DND-41 (cell line): ENCODE results near the gene ISG20L2.

ENCODE experiments used
- ATAC-seq: fragments of 200-7000 bp; cut with Tn5 transposase; 3 replicates; pipeline ENCODE4 v1.9.1; 2021; ENCODE audit warnings: low read depth; ENCODE audit not compliant: insufficient read depth
- DNase-seq: peaks from one replicate; pipeline ENCODE4 v3.0.0-alpha.2; 2020
- H2AFZ ChIP-seq: 2 replicates; pipeline ENCODE4 v1.6.0; 2012; ENCODE audit warnings: low read depth, low read length
- H3K27ac ChIP-seq: 2 replicates; pipeline ENCODE4 v1.5.1; 2012; ENCODE audit warnings: low read length, inconsistent platforms
- H3K27me3 ChIP-seq: fragments of 200-600 bp; sonication (generic); 2 replicates; pipeline ENCODE4 v1.6.0; 2012; ENCODE audit warnings: low read length, mild to moderate bottlenecking, inconsistent platforms; ENCODE audit not compliant: insufficient read depth, poor library complexity
- H3K36me3 ChIP-seq: 2 replicates; pipeline ENCODE4 v1.5.1; 2012; ENCODE audit warnings: low read length, inconsistent platforms; ENCODE audit not compliant: insufficient read depth
- H3K4me1 ChIP-seq: 2 replicates; pipeline ENCODE4 v1.5.1; 2012; ENCODE audit warnings: mild to moderate bottlenecking, low read length; ENCODE audit not compliant: insufficient read depth
- H3K4me2 ChIP-seq: 2 replicates; pipeline ENCODE4 v1.6.0; 2012; ENCODE audit warnings: mild to moderate bottlenecking, moderate library complexity, low read length, inconsistent platforms; ENCODE audit not compliant: insufficient read depth
- H3K4me3 ChIP-seq, 2 experiments: fragments of 200-600 bp in 1 of 2; shearing (Covaris generic) in 1 of 2; 2 replicates each; pipeline ENCODE4 v1.5.1; 2012 to 2016; ENCODE audit warnings: inconsistent platforms in 2 of 2, low read length in 2 of 2, mild to moderate bottlenecking in 2 of 2, low read depth in 1 of 2, moderate library complexity in 1 of 2
- H3K79me2 ChIP-seq: 2 replicates; pipeline ENCODE4 v1.6.0; 2012; ENCODE audit warnings: low read length, inconsistent platforms; ENCODE audit not compliant: insufficient read depth
- H3K9ac ChIP-seq: 2 replicates; pipeline ENCODE4 v1.6.0; 2012; ENCODE audit warnings: low read depth, mild to moderate bottlenecking, inconsistent platforms, low read length, moderate library complexity
- H3K9me3 ChIP-seq: 2 replicates; pipeline ENCODE4 v1.5.1; 2012; ENCODE audit warnings: low read length, moderate library complexity, mild to moderate bottlenecking, inconsistent platforms; ENCODE audit not compliant: insufficient read depth, severe bottlenecking
- H4K20me1 ChIP-seq: 2 replicates; pipeline ENCODE4 v1.6.0; 2012; ENCODE audit warnings: low read length; ENCODE audit not compliant: insufficient read depth
- CTCF ChIP-seq: IDR thresholded peaks from 2 replicates; pipeline ENCODE4 v1.5.1; 2012; ENCODE audit warnings: borderline replicate concordance, low read length, moderate library complexity, mild to moderate bottlenecking; ENCODE audit not compliant: poor library complexity, severe bottlenecking; ENCODE audit errors: extremely low read depth
- EZH2 ChIP-seq: IDR thresholded peaks from 3 replicates; pipeline ENCODE4 v1.6.1; 2012; ENCODE audit warnings: borderline replicate concordance, low read depth, mild to moderate bottlenecking, moderate library complexity, low read length, inconsistent platforms; ENCODE audit not compliant: severe bottlenecking

Gene ISG20L2

DNA sequence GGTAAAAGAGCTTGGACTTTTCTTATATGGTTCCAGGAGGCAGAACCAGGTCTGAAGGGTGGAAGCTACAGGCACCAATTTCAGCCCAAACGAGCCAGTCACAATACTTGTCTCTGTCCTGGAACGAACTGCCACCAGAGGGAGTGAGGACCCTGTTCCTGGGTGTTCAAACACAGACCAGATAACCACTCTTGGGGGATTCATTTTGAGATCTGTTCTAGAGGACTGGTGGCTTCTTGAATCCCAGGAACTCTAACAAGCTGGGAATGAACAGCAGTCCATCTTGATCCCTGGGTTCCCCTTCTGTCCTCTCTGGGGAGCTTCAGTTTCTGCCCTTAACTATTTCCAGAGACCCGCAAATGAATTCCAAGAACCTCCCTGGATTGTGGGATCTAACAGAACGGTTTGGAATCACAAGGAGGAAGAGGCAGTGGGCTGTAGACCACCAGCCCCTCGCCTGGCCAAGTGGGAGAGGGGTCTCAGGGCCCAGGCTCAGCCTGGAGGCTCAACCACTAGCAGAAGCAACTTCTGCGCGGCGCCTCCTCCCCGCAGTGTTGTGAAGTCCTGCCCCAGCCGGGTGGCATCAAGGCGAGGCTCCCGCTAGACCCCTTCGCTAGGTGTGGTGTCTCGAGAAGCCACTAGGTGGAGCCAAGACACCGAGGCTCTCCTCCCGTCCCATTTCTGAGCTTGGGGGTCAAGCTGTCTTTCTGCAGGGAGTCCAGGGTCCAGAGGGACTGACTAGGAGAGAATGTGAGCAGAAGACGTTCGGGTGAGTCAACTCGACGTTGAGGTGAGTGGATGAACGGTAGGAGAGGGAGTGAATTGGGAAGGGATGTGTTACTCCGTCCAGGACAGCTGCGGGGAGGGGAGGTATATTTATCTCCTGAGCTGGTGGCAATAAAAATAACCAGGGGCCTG is 39.3 kb downstream of the ISG20L2 start:
- peaks cover 14% of the 10 kb centered on the region for H3K4me1 ChIP-seq
- DNase-seq = peak; percentile 77
- H3K9me3 ChIP-seq = no peaks in the 10 kb centered on the region
- peak overlapping the region; percentile 29; the same call in 1 of the 2 replicates for H3K4me2 ChIP-seq
- no peak overlapping the region for H3K4me3 ChIP-seq
- peak; percentile 92 for ATAC-seq
- no peak overlapping the region for H3K9ac ChIP-seq
- peaks cover 19% of the 10 kb centered on the region for H4K20me1 ChIP-seq
- H3K27me3 ChIP-seq = peaks cover 49% of the 10 kb centered on the region
- TF ChIP-seq EZH2 = peak; percentile 71
- peak; percentile 98 for TF ChIP-seq CTCF
- peak overlapping the region; percentile 59 for H2AFZ ChIP-seq
- no peak overlapping the region for H3K27ac ChIP-seq
- no peaks in the 10 kb centered on the region for H3K79me2 ChIP-seq
- no peaks in the 10 kb centered on the region for H3K36me3 ChIP-seq

- H3K4me2 ChIP-seq = no peak overlapping the region
- TF ChIP-seq EZH2 (no peak), CTCF (peak; percentile 35)
- ATAC-seq (peak; percentile 58; the same call in 2 of the 3 replicates), DNase-seq (no peak)
- H3K79me2 ChIP-seq = no peaks in the 10 kb centered on the region
- H3K9ac ChIP-seq = no peak overlapping the region
- H3K4me1 ChIP-seq = peaks cover 5% of the 10 kb centered on the region
- H3K27me3 ChIP-seq = peaks cover 39% of the 10 kb centered on the region
- H3K9me3 ChIP-seq = no peaks in the 10 kb centered on the region
- no peak overlapping the region for H3K27ac ChIP-seq
- H3K36me3 ChIP-seq = no peaks in the 10 kb centered on the region
- H3K4me3 ChIP-seq = no peak overlapping the region
- H4K20me1 ChIP-seq = peaks cover 3% of the 10 kb centered on the region; the same call in 1 of the 2 replicates
- no peak overlapping the region for H2AFZ ChIP-seq
Measured at GRCh38 chr1:156684227-156684782, 44.3 kb downstream of the ISG20L2 start.

- H3K27me3 ChIP-seq = peaks cover 57% of the 10 kb centered on the region
Measured at GRCh38 chr1:156682166-156682890, 46.2 kb downstream of the ISG20L2 start.

More at GRCh38 chr1:156682166-156682890, 46.2 kb downstream of the ISG20L2 start:
- Histone ChIP-seq H3K4me1 (0 out of 2 replicates have a peak, but pooled peaks cover 3% of the 10 kb centered on the region), H3K36me3 (no peaks in the 10 kb centered on the region), H3K9ac (no peak overlapping the region), H4K20me1 (peaks cover 3% of the 10 kb centered on the region; the same call in 1 of the 2 replicates), H3K27ac (no peak overlapping the region), H3K4me3 (no peak overlapping the region), H3K9me3 (no peaks in the 10 kb centered on the region), H2AFZ (no peak overlapping the region), H3K79me2 (no peaks in the 10 kb centered on the region), H3K4me2 (no peak overlapping the region)
- ATAC-seq (no peak), DNase-seq (no peak)
- TF ChIP-seq CTCF = no peak
- TF ChIP-seq EZH2 = no peak
